Astrocyte of the cerebellum (primary cell): Measurements from ENCODE around the gene ANKRD18B.
A peak's percentile ranks its signal among the peaks of the same experiment; 100 is the strongest.
"Not testable (repeated sequence)": the region's sequence is repeated elsewhere in the genome, so short reads cannot be mapped to it uniquely, and the experiment has no call there.

Experiments
- DNase-seq: peaks from one replicate; pipeline ENCODE4 v3.0.0-alpha.2; 2011; ENCODE audit warnings: low read depth
- H3K4me3 ChIP-seq: 2 replicates; pipeline ENCODE4 v1.5.1; 2011; ENCODE audit warnings: mild to moderate bottlenecking, low read depth, low read length, moderate library complexity
- in situ Hi-C: cut with HindIII; loops from 2 replicates; pipeline ENCODE4 v1.10.0; 2017; ENCODE audit warnings: low sequenced_read_pairs
- TF ChIP-seq, protein P1 (sequence below): IDR thresholded peaks from 2 replicates; pipeline ENCODE4 v1.5.1; 2012; ENCODE audit warnings: low read length, low read depth, moderate library complexity, mild to moderate bottlenecking; ENCODE audit errors: missing control alignments

The ANKRD18B gene

DNA sequence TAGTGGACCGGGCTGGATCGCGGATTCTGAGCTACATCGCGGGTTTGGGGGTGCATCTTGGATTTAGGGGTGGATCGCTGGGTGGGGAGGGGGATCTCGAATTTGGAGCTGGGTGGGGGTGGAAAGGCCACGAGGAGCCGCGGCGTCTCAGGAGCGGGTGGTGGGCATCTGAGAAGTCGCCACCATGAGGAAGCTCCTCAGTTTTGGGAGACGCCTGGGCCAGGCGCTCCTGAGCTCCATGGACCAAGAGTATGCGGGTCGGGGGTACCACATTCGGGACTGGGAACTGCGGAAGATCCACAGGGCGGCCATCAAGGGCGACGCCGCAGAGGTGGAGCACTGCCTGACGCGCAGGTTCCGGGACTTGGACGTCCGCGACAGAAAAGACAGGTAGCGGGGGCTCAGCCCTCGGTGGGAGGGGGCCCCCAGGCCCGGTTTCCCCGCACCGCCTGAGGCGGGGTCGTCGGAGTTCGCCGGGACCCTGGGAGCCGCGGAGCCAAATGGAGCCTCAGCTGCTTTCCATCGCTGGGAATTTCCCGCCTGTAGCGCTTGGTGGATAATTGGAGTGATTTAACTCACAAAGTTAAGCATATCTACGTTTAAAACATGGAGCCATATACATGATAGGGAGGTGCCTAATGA, 376 bp downstream of the ANKRD18B start:
- no peak for DNase-seq
- in situ Hi-C loops: no loop called here
- TF ChIP-seq, protein P1, sequence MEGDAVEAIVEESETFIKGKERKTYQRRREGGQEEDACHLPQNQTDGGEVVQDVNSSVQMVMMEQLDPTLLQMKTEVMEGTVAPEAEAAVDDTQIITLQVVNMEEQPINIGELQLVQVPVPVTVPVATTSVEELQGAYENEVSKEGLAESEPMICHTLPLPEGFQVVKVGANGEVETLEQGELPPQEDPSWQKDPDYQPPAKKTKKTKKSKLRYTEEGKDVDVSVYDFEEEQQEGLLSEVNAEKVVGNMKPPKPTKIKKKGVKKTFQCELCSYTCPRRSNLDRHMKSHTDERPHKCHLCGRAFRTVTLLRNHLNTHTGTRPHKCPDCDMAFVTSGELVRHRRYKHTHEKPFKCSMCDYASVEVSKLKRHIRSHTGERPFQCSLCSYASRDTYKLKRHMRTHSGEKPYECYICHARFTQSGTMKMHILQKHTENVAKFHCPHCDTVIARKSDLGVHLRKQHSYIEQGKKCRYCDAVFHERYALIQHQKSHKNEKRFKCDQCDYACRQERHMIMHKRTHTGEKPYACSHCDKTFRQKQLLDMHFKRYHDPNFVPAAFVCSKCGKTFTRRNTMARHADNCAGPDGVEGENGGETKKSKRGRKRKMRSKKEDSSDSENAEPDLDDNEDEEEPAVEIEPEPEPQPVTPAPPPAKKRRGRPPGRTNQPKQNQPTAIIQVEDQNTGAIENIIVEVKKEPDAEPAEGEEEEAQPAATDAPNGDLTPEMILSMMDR: no peak
- H3K4me3 ChIP-seq: peak overlapping the region; percentile 55

DNA sequence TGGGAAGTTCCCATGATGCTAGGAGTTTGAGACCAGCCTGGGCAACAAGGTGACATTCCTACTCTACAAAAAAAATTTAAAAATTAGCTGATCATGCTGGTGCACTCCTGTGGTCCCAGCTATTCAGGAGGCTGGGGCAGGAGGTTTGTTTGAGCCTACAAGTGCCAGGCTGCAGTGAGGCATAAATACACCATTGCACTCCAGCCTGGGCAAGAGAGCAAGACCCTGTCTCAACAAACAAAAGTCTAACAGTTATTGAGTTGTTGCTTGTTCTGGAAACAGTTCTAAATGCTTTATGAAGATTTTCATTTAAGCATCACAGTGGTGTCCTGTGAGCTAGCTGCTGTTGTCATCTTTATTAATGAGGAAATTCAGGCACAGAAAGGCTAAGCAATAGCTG, 4.0 kb downstream of the ANKRD18B start:
- H3K4me3 ChIP-seq, DNase-seq, in situ Hi-C loops: not testable (repeated sequence)

DNA sequence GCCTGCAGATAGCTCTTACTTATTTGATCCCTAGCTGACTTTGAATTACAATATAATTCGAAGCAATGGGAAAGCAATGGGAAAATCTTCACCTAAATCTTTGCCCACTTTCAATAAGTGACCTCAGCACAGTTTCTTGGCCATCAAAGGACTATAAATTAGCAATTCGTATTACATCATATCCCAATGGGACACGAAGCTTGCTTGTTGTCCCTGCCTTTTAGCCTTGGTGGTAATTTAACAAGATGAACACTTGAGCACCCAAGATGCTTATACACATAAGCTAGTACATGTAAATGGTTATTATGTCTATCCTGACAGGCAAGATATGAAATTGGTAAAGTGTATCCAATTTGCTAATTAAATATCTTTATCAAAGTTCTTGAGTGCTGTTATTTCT, 9.9 kb downstream of the ANKRD18B start:
- in situ Hi-C loops, H3K4me3 ChIP-seq, DNase-seq: not testable (repeated sequence)

DNA sequence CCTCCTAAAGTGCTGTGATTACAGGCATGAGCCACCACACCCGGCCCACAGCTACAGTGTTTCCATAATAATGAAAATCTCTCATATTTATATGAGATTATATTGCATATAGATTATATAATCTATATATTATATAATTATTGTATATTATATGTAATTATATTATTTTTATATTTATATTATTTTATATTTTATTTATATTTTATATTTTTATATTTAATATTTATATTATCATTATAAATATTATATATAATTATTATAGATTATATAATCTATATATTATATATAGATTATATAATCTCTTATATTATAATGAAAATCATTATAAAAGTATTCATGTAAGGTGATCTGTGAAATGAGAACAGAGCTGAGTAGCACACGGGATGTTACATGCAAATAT, 11.5 kb downstream of the ANKRD18B start:
- in situ Hi-C loops: no loop called here
- no peak overlapping the region for H3K4me3 ChIP-seq
- DNase-seq: no peak
- TF ChIP-seq, protein P1: no peak

DNA sequence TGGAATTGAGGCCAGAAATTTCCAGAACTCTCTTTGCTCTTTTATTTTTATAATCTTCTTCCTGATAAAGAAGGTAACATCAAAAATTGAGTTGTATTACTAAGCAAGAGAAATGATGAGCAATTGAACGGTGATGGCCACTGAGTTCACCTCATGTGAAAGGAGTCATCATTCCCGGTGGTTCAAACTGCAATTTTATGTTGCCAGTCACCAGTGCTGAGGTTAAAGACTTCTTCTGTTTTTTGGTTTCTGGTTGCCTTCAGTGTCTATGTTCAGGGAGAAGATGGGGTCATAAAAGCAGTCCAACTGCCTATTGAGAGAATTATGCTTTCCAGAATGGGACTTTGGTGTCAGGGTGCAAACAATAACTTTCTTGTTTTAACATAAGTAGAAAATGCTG, 19.4 kb downstream of the ANKRD18B start:
- DNase-seq, in situ Hi-C loops, H3K4me3 ChIP-seq: not testable (repeated sequence)

DNA sequence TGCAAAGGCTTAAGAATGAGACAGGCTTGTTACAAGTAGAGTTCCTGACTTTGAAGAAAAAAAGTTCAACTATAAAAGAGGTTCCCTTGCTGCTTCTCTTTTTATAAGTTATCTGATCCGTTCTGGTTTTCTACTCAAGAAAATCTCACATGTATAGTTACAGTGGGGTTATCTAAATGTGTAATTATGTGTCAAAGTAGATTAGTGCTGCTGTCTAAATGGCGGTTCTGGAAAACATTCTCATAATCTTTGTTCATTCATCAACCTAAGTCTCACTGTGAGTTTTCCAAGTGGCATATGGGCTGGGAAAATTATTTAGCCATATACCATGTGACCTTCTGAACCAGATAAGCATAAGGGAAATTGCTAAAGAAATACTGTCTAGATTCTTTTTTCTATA, 21.7 kb downstream of the ANKRD18B start:
- in situ Hi-C loops, H3K4me3 ChIP-seq, DNase-seq: not testable (repeated sequence)

DNA sequence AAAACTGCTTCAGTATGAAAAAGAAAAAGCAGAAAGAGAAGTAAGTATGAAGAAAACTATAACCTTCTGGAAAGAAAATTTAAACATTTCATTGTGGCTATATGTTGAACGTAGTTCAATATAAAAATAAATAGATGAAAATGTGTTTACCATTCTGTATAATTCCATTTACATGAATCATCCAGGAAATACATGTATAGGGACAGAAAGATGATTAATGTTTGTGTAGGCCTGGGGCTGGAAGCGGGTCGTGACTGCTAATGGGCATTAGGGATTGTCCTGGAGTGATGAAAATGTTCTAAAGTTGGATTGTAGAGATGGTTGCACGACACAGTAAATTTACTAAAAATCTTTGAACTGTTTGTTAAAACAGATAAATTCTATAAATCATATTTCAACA, 24.8 kb downstream of the ANKRD18B start:
- H3K4me3 ChIP-seq, DNase-seq, in situ Hi-C loops: not testable (repeated sequence)

DNA sequence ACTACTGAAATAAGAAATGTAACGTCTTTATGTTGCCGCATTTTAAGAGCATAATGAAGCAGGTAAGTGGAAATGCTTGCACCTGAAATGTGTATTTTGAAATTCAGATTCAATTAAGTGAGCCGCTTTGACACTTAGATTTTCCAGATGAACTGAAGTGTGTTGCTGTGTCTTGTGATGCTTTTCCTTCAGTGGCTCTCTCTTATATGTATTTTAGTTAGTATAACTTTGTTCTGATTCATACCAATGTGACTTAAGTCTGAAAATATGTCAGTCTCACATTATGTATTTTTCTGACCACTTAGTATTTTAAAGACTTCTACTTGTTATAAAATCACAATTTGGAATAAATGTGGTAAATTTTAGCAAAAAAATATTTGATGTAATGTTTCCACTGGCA, 25.4 kb downstream of the ANKRD18B start:
- in situ Hi-C loops, DNase-seq: not testable (repeated sequence)

DNA sequence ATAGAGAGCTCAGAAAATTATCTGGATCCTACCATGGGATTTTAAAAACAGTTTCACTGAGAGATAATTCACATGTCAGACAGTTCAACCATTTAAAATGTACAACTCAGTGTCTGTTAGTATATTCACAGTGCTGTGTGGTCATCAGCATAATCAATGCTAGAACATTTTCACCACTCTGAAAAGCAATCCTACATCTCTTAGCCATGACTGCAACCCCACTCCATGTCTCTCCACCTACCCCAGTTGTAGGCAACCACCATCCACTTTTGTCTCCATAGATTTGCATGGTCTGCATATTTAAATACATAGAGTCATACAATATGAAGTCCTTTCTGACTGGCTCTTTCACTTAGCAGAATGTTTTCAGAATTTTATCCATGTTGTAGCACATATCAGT, 27.1 kb downstream of the ANKRD18B start:
- DNase-seq, in situ Hi-C loops, H3K4me3 ChIP-seq: not testable (repeated sequence)

More for the DNA sequence above, 25.4 kb downstream of the ANKRD18B start:
- not testable (repeated sequence) for H3K4me3 ChIP-seq

DNA sequence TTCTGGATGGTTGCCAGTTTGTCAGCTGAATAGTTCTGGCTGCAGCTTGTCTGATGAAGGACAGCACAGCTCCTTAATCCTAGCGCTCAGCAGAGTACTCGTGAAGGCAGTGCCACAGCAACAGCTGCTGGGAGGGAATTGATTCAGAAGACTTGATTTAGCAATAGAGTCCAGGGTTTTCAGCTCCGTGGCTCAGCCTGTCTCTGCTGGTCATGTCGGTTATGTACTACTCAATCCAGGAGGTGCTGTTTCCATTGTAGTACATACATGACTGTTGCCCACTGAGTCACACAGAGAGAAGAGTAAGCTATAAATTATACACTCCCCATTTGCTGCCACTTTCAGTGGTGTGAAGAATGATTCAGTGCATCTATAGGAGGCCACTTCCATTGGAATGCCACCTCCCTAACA, 28.3 kb downstream of the ANKRD18B start:
- H3K4me3 ChIP-seq, in situ Hi-C loops, DNase-seq: not testable (repeated sequence)

DNA sequence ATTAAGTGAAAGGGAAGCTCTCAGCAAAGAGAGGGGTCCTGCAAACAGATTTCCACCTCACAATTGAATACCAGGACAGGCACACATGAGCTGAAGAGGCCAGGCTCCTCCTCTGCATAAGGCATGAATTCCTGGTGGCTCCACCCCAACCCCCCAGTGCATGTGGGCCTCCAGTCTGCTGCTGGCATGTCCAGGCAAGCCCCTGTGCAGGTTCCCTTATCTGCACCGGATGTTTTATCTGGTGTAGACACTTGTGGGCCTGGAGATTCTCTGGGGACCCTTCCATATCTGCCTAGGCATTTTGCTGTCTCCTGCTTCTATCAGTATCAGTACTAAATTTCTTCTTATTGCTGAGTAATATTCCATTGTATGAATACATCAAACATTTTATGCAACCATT, 36.2 kb downstream of the ANKRD18B start:
- DNase-seq, in situ Hi-C loops, H3K4me3 ChIP-seq: not testable (repeated sequence)

DNA sequence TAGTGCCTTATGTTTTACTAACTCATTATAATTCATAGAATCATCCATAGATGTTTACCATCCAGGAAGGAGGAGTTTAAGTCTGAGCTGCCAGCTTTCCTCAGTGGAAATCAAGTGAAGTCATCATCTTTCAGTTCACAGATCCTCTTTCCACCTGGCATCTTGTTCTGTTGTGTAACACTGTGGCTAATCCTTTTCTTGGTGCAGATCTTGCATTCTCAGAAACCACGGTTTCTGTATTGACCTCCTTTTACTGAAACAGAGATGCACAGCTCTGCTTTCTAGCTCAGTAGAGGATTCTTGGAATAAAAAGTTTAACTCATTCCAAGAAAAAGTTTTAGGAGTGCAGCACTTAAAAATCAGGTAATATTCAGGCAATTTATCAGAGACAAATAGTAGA, 38.1 kb downstream of the ANKRD18B start:
- H3K4me3 ChIP-seq, in situ Hi-C loops: not testable (repeated sequence)
- DNase-seq: peak; percentile 2

DNA sequence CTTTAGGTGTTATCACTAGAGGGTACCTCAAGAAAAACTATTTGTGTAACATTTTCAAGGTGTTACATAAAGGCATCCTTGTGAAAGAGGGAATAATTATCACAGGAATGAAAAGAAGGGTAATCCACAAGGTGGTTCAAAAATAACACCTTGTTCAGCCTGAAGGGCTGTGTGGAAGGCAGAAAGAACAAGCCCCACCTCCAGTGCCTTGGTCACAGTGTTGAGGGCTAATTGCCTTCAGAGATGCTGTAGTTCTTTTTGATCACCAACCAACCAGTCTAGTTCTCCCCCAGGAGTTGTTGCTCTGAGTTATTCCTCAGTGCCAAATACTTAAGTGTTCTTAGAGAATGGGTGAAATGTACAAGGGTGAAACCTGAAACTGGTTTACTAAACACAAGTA, 43.7 kb downstream of the ANKRD18B start:
- in situ Hi-C loops, H3K4me3 ChIP-seq, DNase-seq: not testable (repeated sequence)

DNA sequence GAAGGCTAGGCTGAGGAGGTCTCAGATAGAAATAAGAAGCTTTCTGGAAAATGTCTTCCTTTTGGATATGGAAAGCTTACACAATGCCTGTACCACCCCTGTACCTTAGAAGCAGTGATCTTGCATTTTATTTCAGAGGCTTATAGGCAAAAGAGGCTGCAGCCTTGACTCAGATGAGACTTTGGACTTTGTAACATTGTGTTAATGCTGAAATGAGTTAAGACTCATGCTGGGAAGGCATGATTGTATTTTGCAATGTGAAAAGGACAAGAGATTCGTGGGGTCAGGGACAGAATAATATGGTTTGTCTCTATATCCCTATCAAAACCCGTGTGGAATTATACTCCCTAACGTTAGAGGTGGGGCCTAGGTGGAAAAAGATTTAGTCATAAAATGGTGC, 53.7 kb downstream of the ANKRD18B start:
- H3K4me3 ChIP-seq, in situ Hi-C loops, DNase-seq: not testable (repeated sequence)

DNA sequence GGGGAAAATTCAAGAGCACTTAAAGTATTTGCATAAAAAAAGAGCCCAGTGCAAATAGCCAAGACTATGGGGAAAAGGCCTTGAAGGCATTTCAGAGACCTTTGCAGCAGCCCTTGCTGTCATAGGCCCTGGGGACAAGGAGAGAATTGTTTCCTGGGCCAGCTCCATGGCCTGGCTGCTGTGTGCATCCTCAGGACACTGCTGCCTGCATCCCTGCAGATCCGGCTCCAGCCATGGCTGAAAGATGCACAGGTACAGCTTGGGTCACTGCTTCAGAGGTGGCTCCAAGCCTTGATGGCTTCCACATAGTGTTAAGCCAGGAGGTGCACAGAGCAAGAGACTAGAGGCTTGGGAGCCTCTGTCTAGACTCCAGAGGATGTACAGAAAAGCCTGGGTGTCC, 55.9 kb downstream of the ANKRD18B start:
- H3K4me3 ChIP-seq, in situ Hi-C loops, DNase-seq: not testable (repeated sequence)

DNA sequence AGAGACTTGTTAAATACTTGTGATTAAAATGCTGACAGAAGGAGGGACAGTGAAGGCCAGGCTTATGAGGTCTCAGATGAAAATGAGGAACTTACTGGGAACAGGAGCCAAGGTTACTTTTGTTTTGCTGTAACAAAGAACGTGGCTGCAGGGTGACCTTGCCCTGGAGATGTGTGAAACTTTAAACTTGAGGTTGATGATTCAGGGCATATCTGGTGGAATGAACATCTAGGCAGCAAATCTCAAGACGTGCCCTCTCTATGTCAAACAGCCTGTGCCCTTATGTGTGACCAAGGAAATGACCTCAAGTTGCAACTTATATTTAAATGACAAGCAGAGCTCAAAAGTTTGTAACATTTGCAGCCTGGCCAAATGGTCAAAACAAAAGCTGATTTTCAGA, 58.6 kb downstream of the ANKRD18B start:
- in situ Hi-C loops, DNase-seq: not testable (repeated sequence)

More for the DNA sequence above, 58.6 kb downstream of the ANKRD18B start:
- H3K4me3 ChIP-seq: not testable (repeated sequence)
